HEK293T (cell line): Measurements from ENCODE around the gene DISP3.

Experiments
- BHLHE40 ChIP-seq: fragments of 450-650 bp; IDR thresholded peaks from 2 replicates; pipeline ENCODE4 v1.6.1; 2016; ENCODE audit warnings: mild to moderate bottlenecking, moderate library complexity, borderline replicate concordance
- CTBP1 ChIP-seq: fragments of 450-650 bp; IDR thresholded peaks from 2 replicates; pipeline ENCODE4 v1.6.1; 2016; ENCODE audit warnings: borderline replicate concordance
- ELF4 ChIP-seq: fragments of 450-650 bp; IDR thresholded peaks from 2 replicates; pipeline ENCODE4 v1.6.1; 2017; ENCODE audit warnings: antibody characterized with exemption
- FOXK2 ChIP-seq: fragments of 450-650 bp; IDR thresholded peaks from 2 replicates; pipeline ENCODE4 v1.6.1; 2016; ENCODE audit warnings: mild to moderate bottlenecking
- FOXM1 ChIP-seq: fragments of 450-650 bp; IDR thresholded peaks from 2 replicates; pipeline ENCODE4 v1.6.1; 2017; ENCODE audit warnings: mild to moderate bottlenecking, borderline replicate concordance
- HDGF ChIP-seq: fragments of 450-650 bp; IDR thresholded peaks from 2 replicates; pipeline ENCODE4 v1.6.1; 2017; ENCODE audit warnings: antibody characterized with exemption, borderline replicate concordance
- L3MBTL2 ChIP-seq: fragments of 450-650 bp; conservative IDR thresholded peaks from 2 replicates; pipeline ENCODE4 v1.6.1; 2016; ENCODE audit warnings: mild to moderate bottlenecking
- PKNOX1 ChIP-seq: fragments of 450-650 bp; IDR thresholded peaks from 2 replicates; pipeline ENCODE4 v1.6.1; 2016
- SP1 ChIP-seq: fragments of 450-650 bp; IDR thresholded peaks from 2 replicates; pipeline ENCODE4 v1.6.1; 2017
- SUZ12 ChIP-seq: fragments of 450-650 bp; IDR thresholded peaks from 2 replicates; pipeline ENCODE4 v1.6.1; 2016; ENCODE audit warnings: mild to moderate bottlenecking
- ZNF384 ChIP-seq: fragments of 450-650 bp; IDR thresholded peaks from 2 replicates; pipeline ENCODE4 v1.6.1; 2016

- TF ChIP-seq CTBP1 (no peak), SP1 (no peak), ZNF384 (no peak), SUZ12 (no peak), L3MBTL2 (no peak), BHLHE40 (no peak), FOXM1 (no peak), ELF4 (no peak), HDGF (no peak), PKNOX1 (no peak), FOXK2 (no peak)
These were observed 46.6 kb downstream of the DISP3 start for GRCh38 chr1:11525516-11525915.
